Astrocyte (in vitro differentiated cells and primary cell): ENCODE data around the gene MFAP3L. TPM values are rescaled to one million over a fixed set of nuclear protein-coding genes. Genes with fewer than 3 reads are reported as not detected.

Experiments
- DNase-seq: peaks from one replicate; pipeline ENCODE4 v3.0.0-alpha.2; 2010; ENCODE audit warnings: low read depth
- FAIRE-seq: peaks from 2 replicates; lab custom pipeline; 2011; peaks lifted over from hg19 to GRCh38; lab: Jason Lieb, UNC
- H2AFZ ChIP-seq: 2 replicates; pipeline ENCODE4 v1.6.0; 2012; ENCODE audit warnings: low read depth, low read length, inconsistent platforms
- H3K27ac ChIP-seq: 2 replicates; pipeline ENCODE4 v1.5.1; 2011; ENCODE audit warnings: low read depth, low read length, inconsistent platforms
- H3K27me3 ChIP-seq: 2 replicates; pipeline ENCODE4 v1.6.0; 2011; ENCODE audit warnings: low read length, inconsistent platforms; ENCODE audit not compliant: insufficient read depth
- H3K36me3 ChIP-seq: 2 replicates; pipeline ENCODE4 v1.5.1; 2011; ENCODE audit warnings: low read length, inconsistent platforms; ENCODE audit not compliant: insufficient read depth
- H3K4me1 ChIP-seq: 2 replicates; pipeline ENCODE4 v1.5.1; 2011; ENCODE audit warnings: low read length, inconsistent platforms; ENCODE audit not compliant: insufficient read depth
- H3K4me2 ChIP-seq: 2 replicates; pipeline ENCODE4 v1.6.0; 2012; ENCODE audit warnings: low read length, inconsistent platforms
- H3K4me3 ChIP-seq: 2 replicates; pipeline ENCODE4 v1.5.1; 2011; ENCODE audit warnings: low read depth, mild to moderate bottlenecking, low read length, inconsistent platforms; ENCODE audit not compliant: insufficient read depth
- H3K79me2 ChIP-seq: 2 replicates; pipeline ENCODE4 v1.6.0; 2012; ENCODE audit warnings: mild to moderate bottlenecking, low read length, inconsistent platforms; ENCODE audit not compliant: insufficient read depth
- H3K9ac ChIP-seq: 2 replicates; pipeline ENCODE4 v1.6.0; 2012; ENCODE audit warnings: mild to moderate bottlenecking, low read length, inconsistent platforms
- H3K9me3 ChIP-seq: 2 replicates; pipeline ENCODE4 v1.5.1; 2012; ENCODE audit warnings: low read depth, mild to moderate bottlenecking, low read length, inconsistent platforms; ENCODE audit not compliant: insufficient read depth
- H4K20me1 ChIP-seq: 2 replicates; pipeline ENCODE4 v1.6.0; 2012; ENCODE audit warnings: low read length, inconsistent platforms; ENCODE audit not compliant: insufficient read depth
- H3K27ac Mint-ChIP-seq: one replicate; pipeline ENCODE4 v1.8.0; 2021; ENCODE audit warnings: mild to moderate bottlenecking, mixed read lengths; ENCODE audit not compliant: unreplicated experiment
- H3K27me3 Mint-ChIP-seq: one replicate; pipeline ENCODE4 v1.8.0; 2021; ENCODE audit warnings: low read depth, mixed read lengths; ENCODE audit not compliant: unreplicated experiment
- H3K36me3 Mint-ChIP-seq: one replicate; pipeline ENCODE4 v1.8.0; 2021; ENCODE audit warnings: low read depth, mixed read lengths; ENCODE audit not compliant: unreplicated experiment
- H3K4me1 Mint-ChIP-seq: one replicate; pipeline ENCODE4 v1.8.0; 2021; ENCODE audit warnings: low read depth, mixed read lengths; ENCODE audit not compliant: unreplicated experiment
- H3K4me3 Mint-ChIP-seq: one replicate; pipeline ENCODE4 v1.8.0; 2021; ENCODE audit warnings: mild to moderate bottlenecking, moderate library complexity, mixed read lengths; ENCODE audit not compliant: unreplicated experiment
- H3K9me3 Mint-ChIP-seq: one replicate; pipeline ENCODE4 v1.8.0; 2021; ENCODE audit warnings: mild to moderate bottlenecking, mixed read lengths; ENCODE audit not compliant: unreplicated experiment
- EZH2 ChIP-seq: IDR thresholded peaks from 2 replicates; pipeline ENCODE4 v1.6.1; 2012; ENCODE audit warnings: mild to moderate bottlenecking, low read length, inconsistent platforms; ENCODE audit not compliant: insufficient read depth
- total RNA-seq: library from RNA; stranded (reverse); gene quantifications from 2 replicates; pipeline ENCODE4 v1.2.1, GENCODE V29; 2021
- TF ChIP-seq, protein P1 (sequence below): IDR thresholded peaks from 2 replicates; pipeline ENCODE4 v1.5.1; 2011; ENCODE audit warnings: low read depth, mild to moderate bottlenecking, inconsistent platforms, low read length, moderate library complexity; ENCODE audit not compliant: insufficient read depth

The MFAP3L gene
- total RNA-seq, 1 donor from 2014 or later: 30.2 TPM

DNA sequence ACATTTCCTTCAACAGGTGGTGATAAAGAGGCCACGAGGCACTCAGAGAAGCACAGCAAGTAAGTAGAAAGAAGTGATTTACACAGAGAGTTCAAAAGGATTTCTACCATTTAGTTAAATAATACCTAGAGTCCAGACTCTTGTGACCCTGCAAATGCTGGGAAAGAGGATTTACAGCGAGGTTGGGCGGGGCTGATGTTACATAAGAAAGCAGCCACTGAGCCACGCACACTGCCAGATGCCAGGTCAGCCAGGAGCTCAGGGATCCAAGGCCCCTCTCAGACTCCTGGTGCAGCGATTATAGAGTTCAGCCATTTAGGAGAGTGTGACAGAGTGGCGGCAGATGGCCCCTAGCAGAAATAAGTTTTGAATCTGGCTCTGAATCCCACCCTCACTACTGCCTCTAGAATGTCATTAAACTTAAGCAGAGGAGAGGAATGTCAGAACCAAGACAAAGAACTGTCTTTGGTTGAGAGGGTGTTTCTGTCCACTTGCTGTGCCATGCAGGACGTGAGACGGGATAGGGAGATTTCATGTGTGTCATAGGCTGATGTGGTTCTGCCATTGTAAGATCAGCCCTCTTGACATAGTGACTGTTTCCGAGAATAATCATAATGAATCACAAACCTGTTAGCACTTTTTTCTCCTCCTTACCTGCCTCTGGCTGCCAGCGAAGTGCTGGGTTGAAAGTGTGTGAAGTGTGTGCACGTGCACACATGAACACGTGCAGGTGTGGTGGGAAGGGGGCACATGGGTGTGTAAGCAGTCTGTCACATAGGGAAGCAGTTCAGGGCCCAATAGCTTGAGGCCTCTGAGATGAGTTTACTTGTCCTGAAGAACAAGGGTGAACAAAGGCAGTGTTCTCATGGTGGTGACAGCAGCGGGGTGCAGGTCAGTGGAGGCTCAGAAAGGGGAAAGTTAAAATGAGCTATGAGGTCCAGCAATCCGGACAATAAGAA, 50.1 kb downstream of the MFAP3L start:
- H3K4me2 ChIP-seq: no peak overlapping the region
- H3K4me1 ChIP-seq: peaks cover 6% of the 10 kb centered on the region
- FAIRE-seq (no peak), DNase-seq (no peak)
- H2AFZ ChIP-seq: no peak overlapping the region
- H3K36me3 Mint-ChIP-seq: no peaks in the 10 kb centered on the region
- no peaks in the 10 kb centered on the region for H3K9me3 Mint-ChIP-seq
- no peaks in the 10 kb centered on the region for H3K9me3 ChIP-seq
- H4K20me1 ChIP-seq: no peaks in the 10 kb centered on the region
- H3K27ac Mint-ChIP-seq: no peak overlapping the region
- H3K79me2 ChIP-seq: no peaks in the 10 kb centered on the region
- no peaks in the 10 kb centered on the region for H3K36me3 ChIP-seq
- no peak overlapping the region for H3K4me3 ChIP-seq
- TF ChIP-seq, protein P1, sequence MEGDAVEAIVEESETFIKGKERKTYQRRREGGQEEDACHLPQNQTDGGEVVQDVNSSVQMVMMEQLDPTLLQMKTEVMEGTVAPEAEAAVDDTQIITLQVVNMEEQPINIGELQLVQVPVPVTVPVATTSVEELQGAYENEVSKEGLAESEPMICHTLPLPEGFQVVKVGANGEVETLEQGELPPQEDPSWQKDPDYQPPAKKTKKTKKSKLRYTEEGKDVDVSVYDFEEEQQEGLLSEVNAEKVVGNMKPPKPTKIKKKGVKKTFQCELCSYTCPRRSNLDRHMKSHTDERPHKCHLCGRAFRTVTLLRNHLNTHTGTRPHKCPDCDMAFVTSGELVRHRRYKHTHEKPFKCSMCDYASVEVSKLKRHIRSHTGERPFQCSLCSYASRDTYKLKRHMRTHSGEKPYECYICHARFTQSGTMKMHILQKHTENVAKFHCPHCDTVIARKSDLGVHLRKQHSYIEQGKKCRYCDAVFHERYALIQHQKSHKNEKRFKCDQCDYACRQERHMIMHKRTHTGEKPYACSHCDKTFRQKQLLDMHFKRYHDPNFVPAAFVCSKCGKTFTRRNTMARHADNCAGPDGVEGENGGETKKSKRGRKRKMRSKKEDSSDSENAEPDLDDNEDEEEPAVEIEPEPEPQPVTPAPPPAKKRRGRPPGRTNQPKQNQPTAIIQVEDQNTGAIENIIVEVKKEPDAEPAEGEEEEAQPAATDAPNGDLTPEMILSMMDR: no peak
- no peak for TF ChIP-seq EZH2
- H3K4me1 Mint-ChIP-seq: peaks cover 13% of the 10 kb centered on the region
- H3K27me3 ChIP-seq: no peaks in the 10 kb centered on the region
- no peak overlapping the region for H3K27ac ChIP-seq
- no peaks in the 10 kb centered on the region for H3K27me3 Mint-ChIP-seq
- no peak overlapping the region for H3K9ac ChIP-seq
- no peak overlapping the region for H3K4me3 Mint-ChIP-seq

DNA sequence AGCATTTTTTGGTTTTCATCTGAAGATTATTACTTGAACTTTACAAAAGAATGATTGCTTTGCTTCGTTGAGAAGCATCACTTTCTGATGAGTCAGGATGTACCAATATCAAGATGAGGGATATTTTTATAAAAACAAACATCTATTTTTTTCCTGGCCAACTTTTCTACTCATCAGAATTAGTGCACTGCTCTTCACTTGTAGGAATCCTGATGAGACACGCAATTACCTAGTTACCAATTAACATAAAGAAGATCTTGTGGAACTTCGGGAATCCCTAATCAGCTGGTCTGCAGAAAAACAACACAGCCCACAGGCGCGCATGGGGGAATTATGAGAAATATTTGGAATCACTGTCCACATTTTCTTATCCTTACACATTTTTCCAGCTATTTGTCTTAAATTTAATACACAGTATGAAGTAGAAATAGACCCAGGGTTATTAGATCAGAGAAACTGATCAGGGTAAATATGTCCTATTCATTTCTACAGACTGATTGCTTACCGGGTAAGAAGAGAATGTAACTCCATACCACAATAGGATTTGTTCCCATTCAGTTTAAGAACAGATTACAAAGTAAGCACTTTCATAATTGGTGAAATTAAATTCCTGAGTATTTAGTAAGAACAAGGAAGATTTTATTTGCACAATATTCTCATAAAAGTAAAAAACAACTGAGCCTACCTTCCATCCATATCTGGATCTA, 50.9 kb downstream of the MFAP3L start:
- Mint-ChIP-seq H3K4me1 (peaks cover 14% of the 10 kb centered on the region), H3K27ac (no peak overlapping the region), H3K9me3 (no peaks in the 10 kb centered on the region), H3K4me3 (no peak overlapping the region), H3K27me3 (no peaks in the 10 kb centered on the region), H3K36me3 (no peaks in the 10 kb centered on the region)
- Histone ChIP-seq H3K4me1 (peaks cover 6% of the 10 kb centered on the region), H3K4me3 (no peak overlapping the region), H3K27ac (no peak overlapping the region), H3K36me3 (no peaks in the 10 kb centered on the region), H3K4me2 (peak overlapping the region; percentile 13), H4K20me1 (no peaks in the 10 kb centered on the region), H3K9me3 (no peaks in the 10 kb centered on the region), H3K27me3 (no peaks in the 10 kb centered on the region), H2AFZ (no peak overlapping the region), H3K9ac (no peak overlapping the region), H3K79me2 (no peaks in the 10 kb centered on the region)
- FAIRE-seq: peak; percentile 65
- TF ChIP-seq, protein P1: no peak
- no peak for TF ChIP-seq EZH2
- DNase-seq: peak; percentile 9
